Left lung (tissue), 10 donors: ENCODE measurements around the gene EPHB2. TPM values are rescaled to one million over a fixed set of nuclear protein-coding genes. Genes with fewer than 3 reads are reported as not detected.

Experiments used
- ATAC-seq: fragments of 200-7000 bp; cut with Tn5 transposase; one replicate; pipeline ENCODE4 v1.9.1; 2020; ENCODE audit warnings: moderate library complexity
- DNase-seq, 4 donors: peaks; one replicate each; pipeline ENCODE4 v3.0.0-alpha.2; 2013 to 2020
- H3K27ac ChIP-seq, 2 donors: fragments of 200-600 bp; sonication (generic) in 1 of 2; one replicate each; pipeline versions ENCODE4 v1.5.0 to v1.8.0; 2020 to 2021
- H3K27me3 ChIP-seq, 2 donors: fragments of 200-600 bp; sonication (generic) in 1 of 2; one replicate each; pipeline versions ENCODE4 v1.5.0 to v1.8.0; 2020 to 2021
- H3K36me3 ChIP-seq, 2 donors: fragments of 200-600 bp; sonication (generic) in 1 of 2; one replicate each; pipeline versions ENCODE4 v1.5.0 to v1.8.0; 2020 to 2021
- H3K4me1 ChIP-seq, 2 donors: fragments of 200-600 bp; one replicate each; pipeline ENCODE4 v1.8.0; 2021
- H3K4me3 ChIP-seq, 2 donors: fragments of 200-600 bp; sonication (generic) in 1 of 2; one replicate each; pipeline versions ENCODE4 v1.5.0 to v1.8.0; 2020 to 2021; ENCODE audit warnings: mild to moderate bottlenecking in 1 of 2
- H3K9me3 ChIP-seq, 2 donors: fragments of 200-600 bp; sonication (generic) in 1 of 2; one replicate each; pipeline versions ENCODE4 v1.5.0 to v1.8.0; 2020 to 2021
- CTCF ChIP-seq, 2 donors: fragments of 200-600 bp; sonication (generic) in 1 of 2; IDR thresholded peaks; one replicate each; pipeline versions ENCODE4 v1.5.0 to v1.8.0; 2021; ENCODE audit warnings: antibody characterized with exemption in 2 of 2
- intact Hi-C, 2 donors: fragments of 100-400 bp; cut with DNase I; formaldehyde crosslinking; loops; one replicate each; pipeline versions ENCODE4 v1.11.2 to v1.14.2; 2022
- polyA plus RNA-seq, 6 donors: library from polyadenylated mRNA; unstranded; fragments of 120-200 nt; gene quantifications; one replicate each; pipeline ENCODE4 v1.2.1, GENCODE V29; 2013; ENCODE audit not compliant: insufficient read length in 6 of 6
- total RNA-seq, 2 donors: library from RNA; stranded (reverse); fragmentation: NEBNext Ultra II Directional; extraction: Animal tissue kit (Norgen Biotek cat#: 25700); gene quantifications; one replicate each; pipeline ENCODE4 v1.2.1, GENCODE V29; 2021
- donor health status: DM: no; HTN: yes; CAD: no.
- donor health status: DM: no; HTN: no; CAD: no.

The EPHB2 gene
- total and polyA plus RNA-seq, 8 donors: 11.3 to 21.0 (median 17.2) TPM

GRCh38 chr1:22876359-22877111 is 165.9 kb downstream of the EPHB2 start:
- peaks cover 0 to 12% of the 10 kb centered on the region in 2 donors for H3K27me3 ChIP-seq
- intact Hi-C loops: no loop called here
- DNase-seq (no peak), ATAC-seq (peak; percentile 32)
- H3K36me3 ChIP-seq: no peaks in the 10 kb centered on the region
- no peaks in the 10 kb centered on the region for H3K4me1 ChIP-seq
- no peaks in the 10 kb centered on the region for H3K9me3 ChIP-seq
- H3K4me3 ChIP-seq: no peak overlapping the region
- no peak overlapping the region for H3K27ac ChIP-seq
- no peak for TF ChIP-seq CTCF (IDR thresholded peaks at IDR 0.05)

- DNase-seq (no peak), ATAC-seq (no peak)
- H3K9me3 ChIP-seq: no peaks in the 10 kb centered on the region
- TF ChIP-seq CTCF (IDR thresholded peaks at IDR 0.05): no peak
- H3K27ac ChIP-seq: no peak overlapping the region
- no peaks in the 10 kb centered on the region for H3K4me1 ChIP-seq
- no peaks in the 10 kb centered on the region for H3K36me3 ChIP-seq
- H3K27me3 ChIP-seq: peaks cover 0 to 12% of the 10 kb centered on the region in 2 donors
- intact Hi-C loops: no loop called here
- no peak overlapping the region for H3K4me3 ChIP-seq
Measured at GRCh38 chr1:22877112-22877915, 166.7 kb downstream of the EPHB2 start.

GRCh38 chr1:22877980-22878379 is 167.3 kb downstream of the EPHB2 start:
- no peak for TF ChIP-seq CTCF (IDR thresholded peaks at IDR 0.05)
- Histone ChIP-seq H3K4me3 (no peak overlapping the region), H3K27ac (no peak overlapping the region), H3K27me3 (peaks cover 0 to 12% of the 10 kb centered on the region in 2 donors), H3K36me3 (no peaks in the 10 kb centered on the region), H3K4me1 (no peaks in the 10 kb centered on the region), H3K9me3 (no peaks in the 10 kb centered on the region)
- no peak for ATAC-seq
- no peak for DNase-seq
- intact Hi-C loops: no loop called here

GRCh38 chr1:22878626-22879025 is 168.0 kb downstream of the EPHB2 start:
- no peak overlapping the region for H3K27ac ChIP-seq
- intact Hi-C loops: no loop called here
- no peak for TF ChIP-seq CTCF (IDR thresholded peaks at IDR 0.05)

GRCh38 chr1:22879445-22879844 is 168.8 kb downstream of the EPHB2 start:
- Histone ChIP-seq H3K9me3 (no peaks in the 10 kb centered on the region), H3K36me3 (no peaks in the 10 kb centered on the region), H3K27me3 (peaks cover 0 to 12% of the 10 kb centered on the region in 2 donors), H3K27ac (no peak overlapping the region), H3K4me3 (no peak overlapping the region), H3K4me1 (no peaks in the 10 kb centered on the region)
- ATAC-seq (no peak), DNase-seq (no peak)
- TF ChIP-seq CTCF (IDR thresholded peaks at IDR 0.05): no peak
- intact Hi-C loops: no loop called here

More at GRCh38 chr1:22878626-22879025, 168.0 kb downstream of the EPHB2 start:
- DNase-seq (no peak), ATAC-seq (no peak)
- Histone ChIP-seq H3K36me3 (no peaks in the 10 kb centered on the region), H3K4me3 (no peak overlapping the region), H3K27me3 (peaks cover 0 to 12% of the 10 kb centered on the region in 2 donors), H3K9me3 (no peaks in the 10 kb centered on the region), H3K4me1 (no peaks in the 10 kb centered on the region)
